IMR-90 (cell line): Measurements from ENCODE around the gene UBAP2L.

Source experiments
- CTCF ChIP-seq: conservative IDR thresholded peaks from 2 replicates; pipeline ENCODE4 v1.5.1; 2012; ENCODE audit warnings: mild to moderate bottlenecking, low read depth, low read length, improper control_type of control experiment
- POLR2A ChIP-seq: IDR thresholded peaks from 2 replicates; pipeline ENCODE4 v1.6.1; 2012; ENCODE audit warnings: mild to moderate bottlenecking, low read depth, low read length
- RCOR1 ChIP-seq: IDR thresholded peaks from 2 replicates; pipeline ENCODE4 v1.6.1; 2012; ENCODE audit warnings: mild to moderate bottlenecking, low read length, improper control_type of control experiment; ENCODE audit not compliant: insufficient replicate concordance

DNA sequence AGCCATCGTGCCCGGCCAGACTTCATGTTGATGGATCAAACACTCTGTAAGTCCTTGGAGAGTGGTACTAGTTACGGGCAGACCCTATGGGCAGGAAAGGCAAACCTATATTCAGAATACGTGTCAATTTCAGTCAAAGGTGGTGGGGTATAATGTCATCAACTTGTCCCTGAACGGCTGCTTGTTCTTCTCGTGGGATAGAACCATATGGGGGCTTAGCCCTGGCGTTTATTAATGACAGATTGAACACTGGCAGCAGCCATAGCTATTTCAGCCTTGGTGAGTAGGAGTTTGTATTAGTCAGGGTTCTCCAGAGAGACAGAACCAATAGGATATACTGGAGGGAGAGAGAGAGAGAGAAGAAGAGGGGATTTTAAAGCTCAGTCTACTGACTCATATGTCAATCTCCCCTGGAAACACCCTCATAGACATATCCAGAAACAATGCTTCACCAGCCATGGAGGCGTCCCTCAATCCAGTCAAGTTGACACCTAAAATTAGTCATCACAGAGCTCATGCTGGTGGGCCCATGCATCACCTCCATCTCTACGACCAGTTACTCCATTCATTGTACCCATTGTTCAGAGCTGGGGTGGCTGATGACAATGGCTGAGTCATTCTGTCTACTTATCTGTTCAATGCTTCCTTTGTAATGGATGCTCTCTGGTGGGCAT is 84.0 kb downstream of the UBAP2L start:
- TF ChIP-seq POLR2A (no peak), CTCF (no peak), RCOR1 (no peak)
